H9 (cell line): ENCODE measurements around the gene PKD2L1. TPM values are rescaled to one million over a fixed set of nuclear protein-coding genes. Genes with fewer than 3 reads are reported as not detected.
A peak's percentile ranks its signal among the peaks of the same experiment; 100 is the strongest.

Experiments
- DNase-seq: peaks from one replicate; pipeline ENCODE4 v3.0.0-alpha.2; 2017
- H2AFZ ChIP-seq: one replicate; pipeline ENCODE4 v1.6.1; 2013; ENCODE audit warnings: mild to moderate bottlenecking, low read length, control low read depth, moderate library complexity
- H2AK5ac ChIP-seq: 2 replicates; pipeline ENCODE4 v1.6.1; 2013; ENCODE audit warnings: low read length, control low read depth, mixed read lengths; ENCODE audit not compliant: insufficient read length
- H2BK120ac ChIP-seq: one replicate; pipeline ENCODE4 v1.6.1; 2013; ENCODE audit warnings: low read depth, mild to moderate bottlenecking, low read length, control low read depth, inconsistent platforms; ENCODE audit not compliant: poor library complexity, severe bottlenecking
- H2BK12ac ChIP-seq: 2 replicates; pipeline ENCODE4 v1.6.1; 2013; ENCODE audit warnings: low read length, control low read depth, mixed read lengths, low read depth; ENCODE audit not compliant: insufficient read length
- H2BK15ac ChIP-seq: 2 replicates; pipeline ENCODE4 v1.6.1; 2013; ENCODE audit warnings: low read depth, low read length, control low read depth
- H2BK20ac ChIP-seq: one replicate; pipeline ENCODE4 v1.6.1; 2013; ENCODE audit warnings: low read depth, mild to moderate bottlenecking, low read length, control low read depth, inconsistent platforms; ENCODE audit not compliant: poor library complexity, severe bottlenecking
- H2BK5ac ChIP-seq: 2 replicates; pipeline ENCODE4 v1.6.1; 2013; ENCODE audit warnings: low read length, control low read depth, mixed read lengths; ENCODE audit not compliant: insufficient read length
- H3K14ac ChIP-seq: 2 replicates; pipeline ENCODE4 v1.6.1; 2013; ENCODE audit warnings: low read length, control low read depth; ENCODE audit not compliant: insufficient read depth
- H3K18ac ChIP-seq: 2 replicates; pipeline ENCODE4 v1.6.1; 2013; ENCODE audit warnings: low read depth, mild to moderate bottlenecking, mixed read lengths, low read length, control low read depth; ENCODE audit not compliant: insufficient read length
- H3K23ac ChIP-seq: 2 replicates; pipeline ENCODE4 v1.6.1; 2013; ENCODE audit warnings: low read length, control low read depth, mixed read lengths, low read depth; ENCODE audit not compliant: insufficient read length
- H3K23me2 ChIP-seq: 2 replicates; pipeline ENCODE4 v1.6.1; 2013; ENCODE audit warnings: low read depth, mild to moderate bottlenecking, mixed read lengths, low read length, control low read depth; ENCODE audit not compliant: insufficient read length, poor library complexity, severe bottlenecking
- H3K27ac ChIP-seq: 2 replicates; pipeline ENCODE4 v1.5.1; 2013; ENCODE audit warnings: low read length, control low read depth, mixed read lengths, low read depth; ENCODE audit not compliant: insufficient read length
- H3K27me3 ChIP-seq: 2 replicates; pipeline ENCODE4 v1.6.1; 2013; ENCODE audit warnings: low read length, control low read depth, inconsistent platforms; ENCODE audit not compliant: insufficient read depth
- H3K4ac ChIP-seq: 2 replicates; pipeline ENCODE4 v1.6.1; 2013; ENCODE audit warnings: low read depth, mild to moderate bottlenecking, control low read depth, inconsistent platforms, low read length, moderate library complexity
- H3K4me1 ChIP-seq: 2 replicates; pipeline ENCODE4 v1.6.1; 2013; ENCODE audit warnings: low read length, control low read depth, inconsistent platforms; ENCODE audit not compliant: insufficient read depth
- H3K4me2 ChIP-seq: 2 replicates; pipeline ENCODE4 v1.6.1; 2013; ENCODE audit warnings: low read length, control low read depth, mixed read lengths; ENCODE audit not compliant: insufficient read length, insufficient read depth
- H3K56ac ChIP-seq: 2 replicates; pipeline ENCODE4 v1.6.1; 2013; ENCODE audit warnings: low read depth, mild to moderate bottlenecking, mixed read lengths, low read length, control low read depth; ENCODE audit not compliant: insufficient read length
- H3K79me1 ChIP-seq: 2 replicates; pipeline ENCODE4 v1.6.1; 2013; ENCODE audit warnings: low read depth, mild to moderate bottlenecking, moderate library complexity, low read length, control low read depth, inconsistent platforms; ENCODE audit not compliant: insufficient read depth, poor library complexity, severe bottlenecking
- H3K79me2 ChIP-seq: 2 replicates; pipeline ENCODE4 v1.6.1; 2013; ENCODE audit warnings: low read length, control low read depth, inconsistent platforms; ENCODE audit not compliant: insufficient read depth
- H3K9ac ChIP-seq: 2 replicates; pipeline ENCODE4 v1.6.1; 2013; ENCODE audit warnings: low read length, control low read depth, mixed read lengths; ENCODE audit not compliant: insufficient read length; ENCODE audit errors: extremely low read depth
- H3K9me3 ChIP-seq: one replicate; pipeline ENCODE4 v1.6.1; 2013; ENCODE audit warnings: low read depth, low read length, inconsistent platforms; ENCODE audit not compliant: control insufficient read depth
- H3T11ph ChIP-seq: one replicate; pipeline ENCODE4 v1.6.1; 2013; ENCODE audit warnings: mild to moderate bottlenecking, low read length, control low read depth, inconsistent platforms
- H4K20me1 ChIP-seq: one replicate; pipeline ENCODE4 v1.6.1; 2013; ENCODE audit not compliant: control insufficient read depth, insufficient read length, insufficient read depth
- H4K5ac ChIP-seq: 2 replicates; pipeline ENCODE4 v1.6.1; 2013; ENCODE audit warnings: low read depth, mild to moderate bottlenecking, mixed read lengths, low read length, control low read depth; ENCODE audit not compliant: insufficient read length
- H4K8ac ChIP-seq: replicated peaks from 2 replicates; pipeline ENCODE4 v1.6.1; 2013; ENCODE audit warnings: low read length, control low read depth, mixed read lengths, low read depth; ENCODE audit not compliant: insufficient read length
- H4K91ac ChIP-seq: 2 replicates; pipeline ENCODE4 v1.6.1; 2013; ENCODE audit warnings: low read depth, mild to moderate bottlenecking, moderate library complexity, mixed read lengths, low read length, control low read depth; ENCODE audit not compliant: insufficient read length
- H3K27ac Mint-ChIP-seq, 3 experiments: 2 replicates in 2 of 3; 3 replicates in 1 of 3; pipeline ENCODE4 v1.8.0; 2020 to 2021; ENCODE audit warnings: mixed read lengths in 3 of 3, mild to moderate bottlenecking in 1 of 3, moderate library complexity in 1 of 3
- H3K27me3 Mint-ChIP-seq: 2 replicates; pipeline ENCODE4 v1.8.0; 2021; ENCODE audit warnings: low read depth, mild to moderate bottlenecking, moderate library complexity, mixed read lengths
- H3K36me3 Mint-ChIP-seq, 3 experiments: 2 replicates in 2 of 3; 3 replicates in 1 of 3; pipeline ENCODE4 v1.8.0; 2020 to 2021; ENCODE audit warnings: low read depth in 3 of 3, mixed read lengths in 3 of 3; ENCODE audit not compliant: insufficient read depth in 1 of 3
- H3K4me1 Mint-ChIP-seq, 2 experiments: 2 replicates each; pipeline ENCODE4 v1.8.0; 2020; ENCODE audit warnings: mixed read lengths in 2 of 2
- H3K4me3 Mint-ChIP-seq, 2 experiments: 2 replicates in 1 of 2; 3 replicates in 1 of 2; pipeline ENCODE4 v1.8.0; 2020 to 2021; ENCODE audit warnings: mild to moderate bottlenecking in 2 of 2, mixed read lengths in 2 of 2, moderate library complexity in 1 of 2
- H3K9me3 Mint-ChIP-seq, 2 experiments: 2 replicates in 1 of 2; 3 replicates in 1 of 2; pipeline ENCODE4 v1.8.0; 2020; ENCODE audit warnings: mild to moderate bottlenecking in 2 of 2, mixed read lengths in 2 of 2, moderate library complexity in 1 of 2
- WGBS: extraction: QIAGEN DNeasy Blood & Tissue Kit; methylation state at CpG from one replicate; pipeline ENCODE4 v1.1.7; 2013; ENCODE audit warnings: missing lambda C conversion rate, low lambda C conversion rate, mixed read lengths; ENCODE audit not compliant: insufficient read length; ENCODE audit errors: extremely low coverage; 5-methylcytosine and 5-hydroxymethylcytosine counted together
- total RNA-seq: library from RNA; stranded (reverse); gene quantifications from 2 replicates; pipeline ENCODE4 v1.2.1, GENCODE V29; 2021
- TF ChIP-seq, protein P1 (sequence below): fragments of 200-600 bp; sonication (generic); conservative IDR thresholded peaks from 3 replicates; pipeline ENCODE4 v1.8.0; 2021; ENCODE audit warnings: antibody characterized with exemption, mild to moderate bottlenecking

PKD2L1 gene
- total RNA-seq, 1 experiment from 2014 or later: 0.20 TPM

DNA sequence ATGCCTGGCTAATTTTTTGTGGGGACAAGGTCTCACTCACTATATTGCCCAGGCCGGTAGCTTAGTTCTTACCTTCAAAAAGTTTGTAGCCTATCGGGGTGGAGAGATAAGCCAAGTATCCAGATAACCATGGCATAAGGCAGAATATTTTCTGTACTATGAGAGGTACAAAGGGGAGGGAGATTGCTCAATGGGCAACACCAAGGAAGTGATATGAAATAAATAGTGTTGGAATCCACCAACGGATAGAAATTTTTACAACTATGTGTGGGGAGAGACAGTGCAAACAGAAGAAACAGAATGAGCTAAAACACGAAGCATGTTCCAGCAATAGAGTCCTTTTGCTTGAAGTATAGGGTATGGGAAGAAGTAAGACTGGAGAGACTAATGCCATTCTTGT is 25.1 kb upstream of the PKD2L1 start:
- Histone ChIP-seq H3K9me3 (no peaks in the 10 kb centered on the region), H4K8ac (no peak overlapping the region), H3K14ac (no peak overlapping the region), H2BK15ac (no peak overlapping the region), H3K4me1 (peaks cover 6% of the 10 kb centered on the region; the same call in 1 of the 2 replicates), H2AK5ac (no peak overlapping the region), H2BK20ac (no peak overlapping the region), H3K23me2 (no peaks in the 10 kb centered on the region), H3K27me3 (no peaks in the 10 kb centered on the region), H2AFZ (no peak overlapping the region), H3K27ac (no peak overlapping the region), H2BK5ac (no peak overlapping the region), H4K91ac (no peak overlapping the region), H4K5ac (no peak overlapping the region), H3K23ac (no peak overlapping the region), H4K20me1 (peaks cover 11% of the 10 kb centered on the region), H2BK120ac (no peak overlapping the region), H3K79me2 (peaks cover 23% of the 10 kb centered on the region), H3K4me2 (no peak overlapping the region), H3T11ph (no peak overlapping the region), H3K9ac (no peak overlapping the region), H3K18ac (no peak overlapping the region), H3K4ac (no peak overlapping the region), H3K56ac (no peak overlapping the region), H2BK12ac (no peak overlapping the region), H3K79me1 (peaks cover 19% of the 10 kb centered on the region)
- Mint-ChIP-seq H3K4me3 (no peak overlapping the region; a peak in 1 of 5 replicates), H3K9me3 (no peaks in the 10 kb centered on the region), H3K27me3 (no peaks in the 10 kb centered on the region), H3K27ac (peak overlapping the region in 1 of 3 experiments; percentile 73; a peak in 2 of 7 replicates), H3K4me1 (peaks cover 48 to 55% of the 10 kb centered on the region in 2 experiments), H3K36me3 (peaks cover 85 to 93% (median 93%) of the 10 kb centered on the region in 3 experiments)
- TF ChIP-seq, protein P1, sequence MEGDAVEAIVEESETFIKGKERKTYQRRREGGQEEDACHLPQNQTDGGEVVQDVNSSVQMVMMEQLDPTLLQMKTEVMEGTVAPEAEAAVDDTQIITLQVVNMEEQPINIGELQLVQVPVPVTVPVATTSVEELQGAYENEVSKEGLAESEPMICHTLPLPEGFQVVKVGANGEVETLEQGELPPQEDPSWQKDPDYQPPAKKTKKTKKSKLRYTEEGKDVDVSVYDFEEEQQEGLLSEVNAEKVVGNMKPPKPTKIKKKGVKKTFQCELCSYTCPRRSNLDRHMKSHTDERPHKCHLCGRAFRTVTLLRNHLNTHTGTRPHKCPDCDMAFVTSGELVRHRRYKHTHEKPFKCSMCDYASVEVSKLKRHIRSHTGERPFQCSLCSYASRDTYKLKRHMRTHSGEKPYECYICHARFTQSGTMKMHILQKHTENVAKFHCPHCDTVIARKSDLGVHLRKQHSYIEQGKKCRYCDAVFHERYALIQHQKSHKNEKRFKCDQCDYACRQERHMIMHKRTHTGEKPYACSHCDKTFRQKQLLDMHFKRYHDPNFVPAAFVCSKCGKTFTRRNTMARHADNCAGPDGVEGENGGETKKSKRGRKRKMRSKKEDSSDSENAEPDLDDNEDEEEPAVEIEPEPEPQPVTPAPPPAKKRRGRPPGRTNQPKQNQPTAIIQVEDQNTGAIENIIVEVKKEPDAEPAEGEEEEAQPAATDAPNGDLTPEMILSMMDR: no peak
- WGBS: no CpG with 5 or more reads among the region's 4 CpGs
- no peak for DNase-seq
